HG02588 (cell line): ENCODE measurements around the gene RFXANK.
A peak's percentile ranks its signal among the peaks of the same experiment; 100 is the strongest.
"Not testable (repeated sequence)": the region's sequence is repeated elsewhere in the genome, so short reads cannot be mapped to it uniquely, and the experiment has no call there.

Experiments
- ATAC-seq: cut with Tn5 transposase; IDR thresholded peaks from one replicate; pipeline ENCODE4 v1.9.1; 2021; ENCODE audit warnings: mild to moderate bottlenecking, moderate library complexity; ENCODE audit not compliant: unreplicated experiment

Gene RFXANK, protein sequence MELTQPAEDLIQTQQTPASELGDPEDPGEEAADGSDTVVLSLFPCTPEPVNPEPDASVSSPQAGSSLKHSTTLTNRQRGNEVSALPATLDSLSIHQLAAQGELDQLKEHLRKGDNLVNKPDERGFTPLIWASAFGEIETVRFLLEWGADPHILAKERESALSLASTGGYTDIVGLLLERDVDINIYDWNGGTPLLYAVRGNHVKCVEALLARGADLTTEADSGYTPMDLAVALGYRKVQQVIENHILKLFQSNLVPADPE

DNA sequence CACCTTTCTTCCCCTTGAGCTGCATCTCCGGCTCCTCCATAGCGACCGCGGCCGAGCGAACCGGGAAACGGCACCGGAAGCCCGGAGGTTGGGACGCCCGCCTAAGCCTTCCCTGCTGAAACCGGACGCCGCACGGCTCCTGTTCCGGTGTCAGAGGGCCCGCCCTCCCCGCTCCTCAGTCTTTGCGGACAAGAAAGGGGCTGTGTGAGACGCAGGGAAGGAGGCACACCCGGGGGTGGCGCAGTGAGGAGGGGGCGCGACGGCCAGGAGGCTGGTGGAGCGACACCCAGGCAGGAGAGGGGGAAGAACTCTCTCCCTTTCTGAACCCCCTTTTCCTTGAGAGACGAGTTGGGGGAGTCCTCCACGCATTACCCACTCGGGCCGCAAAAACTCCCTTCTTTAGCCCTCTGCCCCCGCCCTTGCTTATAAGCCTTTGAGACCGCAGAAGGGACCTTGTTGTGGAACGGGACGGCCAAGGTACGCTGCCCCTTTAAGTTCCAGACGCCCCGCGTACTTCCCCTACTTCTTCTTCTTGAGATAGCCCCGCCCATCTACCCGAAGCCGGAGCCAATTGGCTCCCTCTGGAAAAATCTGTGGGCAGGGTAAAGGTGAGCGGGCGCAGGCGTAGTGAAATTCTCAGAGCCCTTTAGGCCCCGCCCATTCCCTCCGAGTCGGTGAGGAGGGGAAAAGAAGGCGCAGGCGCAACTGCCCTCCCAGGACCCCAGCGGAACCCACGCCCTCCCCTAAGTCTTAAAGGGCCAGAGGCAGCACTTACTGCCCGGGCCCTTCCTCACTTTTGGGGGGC lies at the start of gene RFXANK, which contains the start of gene BORCS8:
RFXANK (plus strand) TSS at position 181 of the 805 bp plus-strand sequence. CDS start 1,689 bp downstream, outside the sequence.
BORCS8 (minus strand) TSS at position 75 of the 805 bp plus-strand sequence; CDS start at position 40, 35 bp downstream.
- ATAC-seq, result peak; percentile 85

DNA sequence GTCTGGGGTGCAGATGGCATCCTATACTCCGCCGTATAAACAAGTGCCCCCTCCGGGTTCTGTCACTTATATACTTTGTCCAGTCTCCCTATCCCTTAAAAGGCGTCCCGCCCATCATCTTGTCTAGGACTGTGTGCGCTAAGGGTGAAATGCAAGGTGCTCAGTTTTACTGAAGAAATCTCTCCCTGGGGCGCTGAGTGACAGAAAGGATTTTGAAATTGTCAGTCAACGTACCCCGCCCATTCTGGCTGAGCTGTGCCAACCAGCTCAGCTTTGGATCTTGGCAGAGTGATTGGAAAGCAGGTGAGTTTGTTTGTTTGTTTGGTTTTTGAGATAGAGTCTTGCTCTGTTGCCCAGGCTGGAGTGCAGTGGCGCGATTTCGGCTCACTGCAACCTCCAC lies 49.7 kb upstream of the RFXANK start:
- ATAC-seq, result no peak

DNA sequence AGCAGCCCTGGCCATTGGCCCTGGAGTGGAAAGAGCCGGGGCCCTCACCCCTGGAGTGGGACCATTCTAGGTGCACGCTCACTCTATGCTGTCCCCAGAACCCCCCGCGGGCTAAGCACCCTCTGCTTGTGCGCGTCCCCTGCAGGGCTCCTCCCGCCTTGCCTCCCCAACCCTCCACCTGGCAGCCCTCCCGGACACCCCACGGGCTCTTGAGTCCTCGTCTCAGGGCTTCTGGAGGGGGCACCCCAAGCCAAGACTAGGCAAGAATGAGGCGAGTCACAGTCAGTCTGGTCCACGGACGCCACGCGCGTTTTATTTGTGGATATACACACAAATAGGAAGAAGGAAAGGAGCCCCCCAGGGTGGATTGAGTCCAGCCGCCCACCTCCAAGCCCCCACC lies 46.8 kb upstream of the RFXANK start:
- no peak for ATAC-seq

DNA sequence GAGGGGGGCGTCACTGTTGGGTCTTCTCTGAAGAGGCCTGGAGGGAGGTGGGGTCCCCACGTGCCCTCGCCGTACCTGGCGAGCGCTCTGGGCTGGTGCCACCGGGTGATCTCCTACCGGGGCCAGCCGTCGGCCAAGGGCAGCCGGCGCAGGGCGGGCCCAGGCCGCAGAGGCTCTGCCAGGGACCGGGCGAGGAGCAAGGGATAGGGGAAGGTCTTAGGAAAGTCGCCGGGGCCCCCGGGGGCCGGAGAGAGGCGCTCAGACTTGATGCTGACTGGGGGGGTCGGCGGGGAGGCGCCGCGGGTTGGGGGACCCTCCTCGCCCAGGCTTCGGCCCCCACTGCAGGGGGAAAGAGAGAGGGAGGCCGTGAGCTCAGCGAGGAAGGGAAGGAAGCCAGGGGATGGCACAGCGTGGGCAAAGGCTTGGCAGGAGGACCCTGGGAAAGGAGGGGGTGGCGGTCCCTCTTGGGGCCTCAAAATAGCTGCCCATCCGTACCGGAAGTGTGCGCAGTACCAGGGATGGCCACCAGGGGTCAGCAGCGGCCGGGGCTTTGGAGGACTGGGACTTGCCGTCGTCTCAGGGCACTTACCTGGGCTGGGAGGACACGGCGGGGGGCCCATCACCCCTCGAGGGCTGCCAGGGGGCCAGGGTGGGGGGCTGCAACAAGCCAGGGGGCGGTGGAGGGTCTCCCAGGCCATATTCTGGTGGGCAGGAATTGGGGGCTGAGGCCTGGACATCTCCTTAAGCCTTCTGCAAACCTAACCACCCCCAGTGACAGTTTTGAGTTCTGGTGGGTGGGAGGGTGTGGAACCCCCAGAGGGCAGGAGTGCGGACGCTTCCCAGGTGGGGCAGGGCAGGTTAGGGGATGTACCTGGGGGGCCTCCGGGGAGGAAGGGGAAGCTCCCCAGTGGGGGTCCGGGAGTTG lies 46.1 kb upstream of the RFXANK start:
- ATAC-seq, result no peak

DNA sequence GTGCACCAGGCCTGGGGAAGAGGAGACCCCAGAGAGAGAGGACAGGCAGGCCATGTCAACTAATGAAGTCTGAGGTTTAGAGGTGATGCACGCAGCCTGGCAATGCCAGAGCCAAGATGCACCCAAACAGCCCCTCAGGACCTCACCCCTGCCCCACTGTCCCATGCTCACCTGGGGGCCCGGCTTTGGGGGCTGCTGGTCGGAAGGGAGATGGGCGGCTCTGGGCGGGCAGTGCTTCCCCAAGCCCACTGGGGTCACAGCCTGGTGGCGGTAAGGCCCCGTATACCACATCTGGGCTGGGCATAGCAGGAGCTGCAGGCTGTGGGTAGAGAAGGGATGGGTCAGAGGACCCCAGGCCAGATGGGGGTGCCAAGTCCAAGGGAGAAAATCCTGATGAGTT lies 45.2 kb upstream of the RFXANK start:
- no peak for ATAC-seq

DNA sequence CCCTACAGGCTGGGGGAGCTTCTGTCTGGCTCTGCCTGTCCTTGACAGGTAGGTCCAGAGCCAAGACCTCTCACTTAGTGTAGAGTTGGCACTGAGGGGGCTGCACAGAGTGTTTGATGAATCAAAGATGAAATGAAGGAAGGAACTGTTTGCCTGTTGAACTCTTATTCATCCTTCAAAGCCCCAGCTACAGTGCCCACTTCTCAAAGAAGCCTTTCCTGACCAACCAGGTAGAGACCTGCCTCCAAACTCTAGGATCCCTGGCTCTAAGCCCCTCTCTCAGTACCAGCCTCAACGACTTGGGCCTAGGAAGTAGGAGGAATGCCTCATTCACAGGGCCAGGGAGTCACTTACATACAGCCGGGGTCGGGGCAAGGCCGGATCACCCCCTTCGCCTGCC lies 44.7 kb upstream of the RFXANK start:
- ATAC-seq, result no peak

DNA sequence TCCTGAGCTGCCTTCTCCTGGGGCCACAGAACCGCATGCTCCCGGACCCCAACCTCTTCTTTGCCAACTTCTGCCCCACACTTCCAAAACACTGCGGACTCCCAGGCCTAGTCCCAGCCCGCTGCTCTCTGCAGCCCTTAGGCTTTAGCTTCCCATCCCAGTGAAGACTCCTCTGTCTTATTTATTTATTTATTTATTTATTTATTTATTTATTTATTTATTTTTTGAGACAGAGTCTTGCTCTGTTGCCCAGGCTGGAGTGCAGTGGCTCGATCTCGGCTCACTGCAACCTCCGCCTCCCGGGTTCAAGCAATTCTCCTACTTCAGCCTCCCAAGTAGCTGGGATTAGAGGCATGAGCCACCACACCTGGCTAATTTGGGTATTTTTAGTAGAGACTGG lies 43.6 kb upstream of the RFXANK start:
- ATAC-seq, result not testable (repeated sequence)

DNA sequence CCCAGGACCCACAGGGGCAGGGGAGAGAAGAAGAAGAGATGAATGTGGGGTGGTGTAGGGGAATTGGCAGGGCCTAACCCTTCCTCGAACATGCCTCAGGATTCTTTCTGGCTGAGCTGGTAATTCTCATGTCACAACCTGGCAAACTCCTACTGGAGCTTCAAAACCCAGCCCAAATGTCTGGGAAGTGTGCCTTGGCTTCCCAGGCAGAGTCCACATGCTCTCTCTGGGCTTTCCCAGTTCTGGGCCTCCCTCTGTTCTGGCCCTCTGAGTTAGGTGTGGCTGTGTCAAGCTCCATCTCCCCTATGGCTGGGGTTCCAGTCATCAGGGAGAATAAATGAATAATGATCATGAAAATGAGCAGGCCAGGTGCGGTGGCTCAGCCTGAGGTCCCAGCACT lies 42.6 kb upstream of the RFXANK start:
- ATAC-seq, result no peak

DNA sequence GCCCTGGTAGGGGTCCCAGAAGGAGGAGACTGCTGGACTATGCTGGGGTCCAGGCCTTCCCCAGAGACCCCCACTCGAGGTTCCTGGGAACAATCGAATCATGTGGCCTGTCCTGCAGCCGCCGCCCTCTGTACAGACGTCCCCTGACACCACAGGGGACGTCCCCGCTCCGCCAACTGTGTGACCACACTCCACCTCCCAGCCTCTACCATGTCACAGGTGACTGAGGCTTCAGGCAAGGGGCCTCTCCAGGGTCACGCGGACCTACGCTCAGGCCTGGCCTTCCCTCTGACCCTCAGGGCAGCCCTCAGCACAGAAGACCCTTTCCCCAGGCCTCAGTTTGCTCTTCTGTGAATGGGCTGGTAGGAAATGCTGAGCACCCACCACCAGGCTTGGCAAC lies 40.6 kb upstream of the RFXANK start:
- ATAC-seq, result peak; percentile 63

DNA sequence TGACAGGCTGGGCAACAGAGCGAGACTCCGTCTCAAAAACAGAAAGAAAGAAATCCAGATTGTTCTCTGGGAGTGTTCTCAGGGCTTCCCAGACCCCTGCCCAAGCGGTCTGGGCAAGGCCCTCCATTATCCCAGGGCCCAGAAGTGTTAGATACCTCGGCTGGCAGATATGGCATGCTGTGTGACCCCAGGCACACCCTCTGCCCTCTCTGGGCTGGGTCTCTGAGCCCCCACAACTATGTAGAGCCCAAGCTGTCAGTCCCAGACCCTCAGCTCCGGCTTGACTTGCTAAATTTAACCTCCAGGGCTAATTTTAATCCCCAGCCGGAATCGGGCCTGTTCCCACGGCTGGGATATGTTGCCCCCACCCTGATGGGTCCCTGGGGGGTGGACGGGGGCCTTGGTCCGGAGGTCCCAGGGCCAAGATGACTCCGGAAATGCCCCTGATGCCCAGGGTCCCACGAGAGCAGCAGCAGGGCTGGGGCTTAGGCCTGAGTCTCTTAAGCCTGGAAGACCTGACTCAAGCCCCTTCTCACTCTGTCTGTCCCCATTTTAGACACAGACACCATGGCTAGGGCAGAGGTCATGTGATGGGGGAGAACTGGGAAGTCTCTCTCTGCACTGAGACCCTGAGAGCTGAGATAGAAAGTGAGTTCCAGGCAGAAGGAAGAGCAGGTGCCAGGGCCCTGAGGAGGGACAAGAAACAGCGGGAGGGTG lies 39.2 kb upstream of the RFXANK start:
- ATAC-seq, result no peak

DNA sequence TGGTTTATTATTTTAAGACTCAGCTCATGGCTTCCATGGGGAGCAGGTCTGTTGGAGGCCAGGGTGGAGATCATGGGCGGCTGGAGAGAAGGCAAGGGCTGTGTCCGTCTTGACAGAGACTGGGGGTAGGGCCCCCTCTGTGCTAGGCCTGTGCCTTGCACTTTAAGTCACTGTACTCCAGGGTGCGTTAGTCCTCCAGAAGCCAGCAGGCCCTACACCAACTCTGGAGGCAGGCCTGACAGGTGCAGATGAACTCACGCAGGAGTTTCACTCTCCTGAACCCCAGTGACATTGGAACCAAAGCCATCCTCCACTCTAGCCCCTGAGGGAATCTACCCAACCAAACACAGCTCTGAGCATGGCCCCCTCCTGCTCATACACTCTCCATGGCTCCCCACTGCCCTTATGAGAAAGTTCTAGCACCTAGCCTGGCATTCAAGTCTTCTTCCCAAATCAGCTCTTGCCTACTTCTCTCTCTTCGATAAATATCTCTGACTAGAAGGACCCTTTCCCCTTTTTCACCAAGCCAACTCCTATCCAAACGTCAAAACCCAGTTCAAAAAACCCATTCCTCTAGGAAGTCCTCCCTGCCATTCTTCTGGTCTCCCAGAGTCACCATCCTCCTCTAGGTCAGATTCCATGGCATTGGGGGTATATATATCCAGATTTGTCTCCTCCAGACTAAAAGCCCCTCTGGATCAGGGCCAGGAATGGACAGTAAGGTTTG lies 37.1 kb upstream of the RFXANK start:
- no peak for ATAC-seq

DNA sequence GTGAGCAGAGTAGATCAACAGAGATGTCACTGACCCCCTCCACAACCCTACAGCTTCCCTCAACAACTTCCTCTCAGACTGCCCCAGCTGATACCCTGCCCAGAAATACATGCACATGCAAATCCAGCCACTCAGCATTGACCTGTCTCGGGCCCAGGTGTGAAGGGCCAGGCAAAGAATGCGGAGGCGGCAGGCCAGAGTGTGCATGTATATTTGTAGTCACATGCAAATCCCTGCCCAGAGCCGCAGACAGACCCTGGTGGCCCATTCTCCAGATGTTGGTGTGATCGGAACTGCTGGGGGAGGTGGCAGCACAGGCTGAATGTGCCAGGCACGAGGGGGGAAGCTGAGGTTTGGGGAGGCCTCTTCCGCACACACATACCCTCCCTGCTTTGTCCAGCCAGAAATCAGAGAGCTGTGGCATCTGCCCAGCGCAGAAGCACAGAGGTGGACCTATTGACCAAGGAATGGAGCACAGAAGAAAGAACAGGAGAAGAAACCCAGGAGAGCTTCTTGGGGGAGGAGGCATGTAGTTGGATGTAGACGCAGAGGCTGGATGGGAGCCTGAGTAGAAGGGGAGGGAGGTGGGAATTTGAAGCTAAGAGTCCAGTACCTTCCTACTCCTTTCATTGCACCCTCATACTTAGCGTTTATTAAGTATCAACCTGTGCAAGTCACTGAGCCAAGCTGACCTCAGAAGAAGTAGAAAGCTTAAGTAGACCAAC lies 36.4 kb upstream of the RFXANK start:
- ATAC-seq, result peak; percentile 62

DNA sequence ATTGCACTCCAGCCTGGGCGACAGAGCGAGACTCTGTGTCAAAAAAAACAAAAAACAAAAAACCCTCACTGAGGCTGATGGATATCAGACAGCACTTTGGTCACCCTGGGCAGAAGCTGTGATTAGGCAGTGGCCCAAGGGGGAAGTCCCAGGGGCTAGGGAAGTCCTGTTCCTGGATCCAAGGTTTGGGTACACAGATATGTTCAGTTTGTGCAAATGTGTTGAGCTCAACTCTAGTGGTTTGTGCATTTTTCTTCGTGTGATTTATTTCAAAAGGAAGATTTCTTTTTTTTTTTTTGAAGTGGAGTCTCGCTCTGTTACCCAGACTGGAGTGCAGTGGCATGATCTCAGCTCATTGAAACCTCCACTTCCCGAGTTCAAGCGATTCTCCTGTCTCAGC lies 34.2 kb upstream of the RFXANK start:
- ATAC-seq, result no peak

DNA sequence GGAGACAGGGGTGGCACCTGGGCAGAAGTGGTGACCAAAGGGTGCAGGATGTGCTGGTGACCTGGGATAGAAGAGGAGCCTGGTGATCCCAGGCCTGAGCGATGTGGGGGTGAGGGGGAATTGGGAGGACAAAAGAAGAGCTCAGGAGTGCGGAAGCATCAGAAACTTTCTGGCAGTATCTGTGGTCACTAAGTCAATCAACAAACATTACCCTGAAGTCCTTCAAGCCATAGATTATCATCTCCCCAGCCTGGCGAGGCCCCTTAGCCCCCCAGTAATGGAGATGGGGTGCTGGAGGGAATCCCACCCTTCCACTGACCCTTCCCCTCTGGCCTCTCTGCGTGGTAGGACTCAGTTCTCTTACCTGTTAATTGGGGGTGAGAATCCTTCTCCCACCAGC lies 32.5 kb upstream of the RFXANK start:
- ATAC-seq, result no peak

DNA sequence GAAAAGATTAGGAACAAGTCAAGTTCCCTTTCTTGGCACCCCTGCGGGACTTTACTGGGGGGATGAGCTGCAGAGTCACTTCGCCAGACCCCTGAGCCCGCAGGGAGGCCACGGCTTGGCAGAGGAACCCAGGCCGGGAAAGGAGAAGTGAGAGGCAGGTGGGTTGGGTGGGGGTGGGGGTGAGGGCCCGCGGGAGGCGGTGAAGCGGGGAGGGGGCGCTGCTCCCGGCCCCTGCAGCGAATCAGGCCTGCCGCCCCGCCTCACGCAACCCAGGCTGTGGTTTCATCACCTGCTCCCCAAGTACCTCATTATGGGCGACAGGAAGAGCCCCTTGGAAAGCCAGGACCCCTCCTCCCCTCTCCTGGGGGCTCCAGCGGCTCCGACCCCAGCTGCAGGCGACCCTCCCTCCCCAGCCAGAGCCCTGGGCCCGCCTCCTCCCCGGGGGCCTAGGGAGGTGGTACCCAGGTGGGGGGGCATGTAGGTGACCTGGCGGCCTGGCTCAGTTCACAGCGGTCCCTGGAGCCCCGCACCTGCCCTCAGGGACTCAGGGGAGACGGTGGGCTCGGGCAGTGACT lies 31.5 kb upstream of the RFXANK start:
- ATAC-seq, result peak; percentile 45

DNA sequence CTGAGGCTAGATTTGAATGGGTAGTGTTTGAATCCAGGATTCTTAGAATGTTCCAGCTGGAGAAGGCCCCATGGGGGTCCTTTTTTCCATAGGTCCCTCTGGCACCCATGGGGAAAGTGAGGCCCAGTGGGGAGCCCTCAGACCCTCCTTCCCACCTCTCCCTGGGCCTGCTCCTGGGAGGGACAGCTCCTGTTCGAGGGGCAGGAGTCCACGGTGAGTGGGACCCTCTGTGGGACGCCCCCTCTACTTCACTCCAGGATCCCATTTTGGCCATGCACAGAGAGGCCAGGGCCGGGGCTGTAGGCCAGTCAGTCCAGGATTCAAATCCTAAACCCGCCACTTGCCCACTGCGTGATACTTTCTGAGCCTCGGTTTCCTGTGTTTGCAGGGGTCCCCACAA lies 29.6 kb upstream of the RFXANK start:
- ATAC-seq, result no peak

DNA sequence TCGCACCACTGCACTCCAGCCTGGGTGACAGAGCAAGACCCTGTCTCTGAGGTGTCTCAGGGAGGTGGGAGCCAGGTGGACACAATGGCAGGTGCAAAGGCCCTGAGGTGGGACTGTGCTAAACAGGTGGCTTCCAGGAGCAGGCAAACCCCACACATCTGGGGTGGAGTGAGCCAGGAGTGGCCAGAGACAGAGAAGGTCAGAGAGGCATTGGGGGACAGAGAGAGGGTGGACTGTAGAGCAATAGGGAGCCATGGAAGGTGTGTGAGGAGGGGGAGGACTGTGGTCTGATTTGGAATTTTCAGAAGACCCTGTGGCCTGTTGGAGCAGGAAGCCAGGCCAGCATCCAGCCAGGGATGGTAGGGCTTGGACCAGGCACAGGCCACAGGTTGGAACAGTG lies 26.7 kb upstream of the RFXANK start:
- no peak for ATAC-seq

DNA sequence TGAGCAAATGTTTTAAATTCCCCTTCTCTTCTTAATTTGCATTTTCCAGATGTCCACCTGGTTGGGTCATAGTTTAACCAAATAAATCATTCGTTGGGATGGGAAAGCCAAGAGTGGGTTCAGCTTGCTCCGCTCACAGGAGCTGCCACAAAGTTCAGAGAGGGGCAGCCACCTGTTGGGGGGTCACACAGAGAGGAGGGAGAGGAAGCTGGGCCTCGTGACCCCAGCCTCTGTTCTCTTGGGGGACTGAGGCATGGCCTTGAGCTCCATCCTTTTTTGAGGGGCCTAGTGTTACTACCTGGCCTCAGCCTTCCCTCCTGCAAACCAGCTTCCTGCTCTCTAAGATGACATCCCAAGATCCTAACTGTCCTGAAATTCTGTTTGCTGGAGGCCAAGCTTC lies 24.4 kb upstream of the RFXANK start:
- ATAC-seq, result no peak
